Suppressor macrophage treated with lipopolysaccharide for 1 hour (primary cell): Measurements from ENCODE around the gene SRPK3.
A peak's percentile ranks its signal among the peaks of the same experiment; 100 is the strongest.

Experiments used
- DNase-seq, 3 donors: peaks; one replicate each; pipeline ENCODE4 v3.0.0-alpha.2; 2020 to 2022

Gene SRPK3

GRCh38 chrX:153789654-153790053, 8.8 kb downstream of the SRPK3 start:
- DNase-seq: no peak

GRCh38 chrX:153791104-153791852, 10.4 kb downstream of the SRPK3 start:
- no peak for DNase-seq

GRCh38 chrX:153792368-153792767, 11.5 kb downstream of the SRPK3 start:
- no peak for DNase-seq

GRCh38 chrX:153793291-153793690, 12.4 kb downstream of the SRPK3 start:
- DNase-seq: peak; percentile 55 to 61 (median 59)

GRCh38 chrX:153794018-153794896, 13.4 kb downstream of the SRPK3 start, which contains the start of the genes IDH3G and SSR4:
Gene IDH3G (minus strand): TSS chrX:153794375. CDS start chrX:153794326, 49 bp downstream.
Gene SSR4 (plus strand): TSS chrX:153794668. CDS start chrX:153794688, 20 bp downstream.
- peak; percentile 94 to 96 (median 96) for DNase-seq

GRCh38 chrX:153794897-153795816, 14.3 kb downstream of the SRPK3 start:
- peak in 2 of 3 donors; percentile 21 to 47 for DNase-seq

- DNase-seq: no peak
These were observed 16.7 kb downstream of the SRPK3 start for GRCh38 chrX:153797415-153798015.

- DNase-seq: no peak
These were observed 18.5 kb downstream of the SRPK3 start for GRCh38 chrX:153799326-153799725.

GRCh38 chrX:153800177-153800722, 19.4 kb downstream of the SRPK3 start:
- no peak for DNase-seq

- DNase-seq: no peak
These were observed 19.9 kb downstream of the SRPK3 start for GRCh38 chrX:153800746-153801145.

- peak; percentile 42 to 60 (median 45) for DNase-seq
These were observed 20.8 kb downstream of the SRPK3 start for GRCh38 chrX:153801669-153802068.

- DNase-seq: no peak
These were observed 21.7 kb downstream of the SRPK3 start for GRCh38 chrX:153802513-153803045.

GRCh38 chrX:153803211-153804099, 22.6 kb downstream of the SRPK3 start:
- DNase-seq: no peak

GRCh38 chrX:153804100-153804595, 23.3 kb downstream of the SRPK3 start:
- no peak for DNase-seq

GRCh38 chrX:153804621-153805020, 23.8 kb downstream of the SRPK3 start:
- no peak for DNase-seq

GRCh38 chrX:153805436-153805835, 24.6 kb downstream of the SRPK3 start:
- no peak for DNase-seq

- no peak for DNase-seq
These were observed 26.2 kb downstream of the SRPK3 start for GRCh38 chrX:153806999-153807575.

- DNase-seq: no peak
These were observed 27.1 kb downstream of the SRPK3 start for GRCh38 chrX:153807976-153808375.

- no peak for DNase-seq
These were observed 31.4 kb downstream of the SRPK3 start for GRCh38 chrX:153812220-153812619.

GRCh38 chrX:153813161-153813560, 32.3 kb downstream of the SRPK3 start:
- no peak for DNase-seq
